Measurements from ENCODE around the gene GPATCH1. TPM values are rescaled to one million over a fixed set of nuclear protein-coding genes. Genes with fewer than 3 reads are reported as not detected.
A peak's percentile ranks its signal among the peaks of the same experiment; 100 is the strongest.
"Not testable (repeated sequence)": the region's sequence is repeated elsewhere in the genome, so short reads cannot be mapped to it uniquely, and the experiment has no call there.

The GPATCH1 gene
- polyA plus RNA-seq, result 10 to 100 TPM in 1 of 4 donors, 1 to 10 TPM in 3; 4.6 to 12.5 (median 9.1) TPM
- long read RNA-seq, donor 1, partial matches to known transcripts, result 0 of 1 reads
- long read RNA-seq, donor 1, other reads (novel, unspliced or antisense), result 0 of 1 reads
- long read RNA-seq, donor 2, result 0 reads
- long read RNA-seq, donor 3, partial matches to known transcripts, result 0 of 1 reads
- long read RNA-seq, donor 3, other reads (novel, unspliced or antisense), result 0 of 1 reads
- long read RNA-seq, donor 4, result 0 reads
- long read RNA-seq, donor 5, result 0 reads
- long read RNA-seq, donor 6, result 0 reads
- long read RNA-seq, donor 7, result 0 reads
- long read RNA-seq, donor 8, result 0 reads
- long read RNA-seq, donor 9, result 0 reads
- long read RNA-seq, donor 10, partial matches to known transcripts, result 0 of 1 reads
- long read RNA-seq, donor 10, other reads (novel, unspliced or antisense), result 0 of 1 reads

GRCh38 chr19:33080761-33081681 lies at the start of gene GPATCH1:
Gene GPATCH1, plus strand, starts transcription at chr19:33081181. Its CDS starts 13 bp downstream, at chr19:33081194.
- H3K4me1 ChIP-seq (ENCODE audit: control insufficient read depth in 3 of 3, insufficient read depth in 2 of 3, low read depth in 1 of 3, low read length in 2 of 3), result peaks cover 0 to 37% (median 6%) of the 10 kb centered on the region in 3 donors
- peak within 1 kb of the TSS; percentile 61 to 100 (median 83) for H3K4me3 ChIP-seq (ENCODE audit: low read depth in 1 of 3, low read length in 3 of 3)
- no peaks in the 10 kb centered on the region for H3K27me3 ChIP-seq (ENCODE audit: control insufficient read depth in 3 of 3, insufficient read depth in 3 of 3, low read length in 3 of 3)
- no peaks in the 10 kb centered on the region for H3K9me3 ChIP-seq (ENCODE audit: control insufficient read depth in 2 of 2, insufficient read depth in 1 of 2, low read depth in 1 of 2, low read length in 1 of 2)
- peaks cover 0 to 6% (median 0%) of the 10 kb centered on the region in 3 donors for H3K36me3 ChIP-seq (ENCODE audit: control insufficient read depth in 3 of 3, insufficient read depth in 2 of 3, low read depth in 1 of 3, low read length in 3 of 3)
- WGBS, 3 donors, result 0 to 1% (median 1%) methylated on average over 59 to 62 of the region's 62 CpGs
- DNase-seq (peak; percentile 84 to 96), FAIRE-seq (no peak)
- H3K27ac ChIP-seq (ENCODE audit: low read depth in 1 of 3, low read length in 2 of 3), result peak within 1 kb of the TSS; percentile 52 to 88 (median 88)

GRCh38 chr19:33032218-33032781 lies 48.7 kb upstream of the GPATCH1 start:
- DNase-seq (peak; percentile 81 to 90), FAIRE-seq (no peak)

DNA sequence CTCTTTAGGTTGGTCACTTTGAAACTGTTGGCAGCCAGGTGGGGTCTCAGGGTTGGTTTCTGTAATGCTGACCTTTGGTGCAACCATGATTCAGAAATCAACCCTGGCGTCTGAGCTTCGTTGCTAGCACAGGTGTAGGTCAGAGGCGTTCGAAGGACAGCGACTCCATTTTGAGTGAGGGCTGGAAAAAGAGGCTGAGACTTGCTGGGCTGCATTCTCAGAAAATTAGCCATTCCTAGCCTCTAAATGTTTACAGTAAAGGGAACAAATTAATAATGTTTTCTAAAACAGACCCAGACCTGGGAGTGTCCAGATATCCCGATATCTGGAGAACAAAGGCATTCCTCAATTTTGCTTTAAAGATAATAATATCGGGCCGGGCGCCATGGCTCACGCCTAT lies 45.5 kb upstream of the GPATCH1 start:
- no peak for FAIRE-seq
- no peak for DNase-seq
- Histone ChIP-seq H3K4me1 (ENCODE audit: control insufficient read depth in 3 of 3, insufficient read depth in 2 of 3, low read depth in 1 of 3, low read length in 2 of 3) (peaks cover 3 to 33% (median 3%) of the 10 kb centered on the region in 3 donors), H3K4me3 (ENCODE audit: low read depth in 1 of 3, low read length in 3 of 3) (no peak overlapping the region), H3K36me3 (ENCODE audit: control insufficient read depth in 3 of 3, insufficient read depth in 2 of 3, low read depth in 1 of 3, low read length in 3 of 3) (peaks cover 0 to 48% (median 0%) of the 10 kb centered on the region in 3 donors), H3K27me3 (ENCODE audit: control insufficient read depth in 3 of 3, insufficient read depth in 3 of 3, low read length in 3 of 3) (no peaks in the 10 kb centered on the region), H3K27ac (ENCODE audit: low read depth in 1 of 3, low read length in 2 of 3) (no peak overlapping the region), H3K9me3 (ENCODE audit: control insufficient read depth in 2 of 2, insufficient read depth in 1 of 2, low read depth in 1 of 2, low read length in 1 of 2) (no peaks in the 10 kb centered on the region)
- 72 to 78% (median 72%) methylated on average over 10 of the region's 10 CpGs for WGBS, 3 donors

More at GRCh38 chr19:33032218-33032781, 48.7 kb upstream of the GPATCH1 start:
- no peaks in the 10 kb centered on the region for H3K27me3 ChIP-seq (ENCODE audit: control insufficient read depth in 3 of 3, insufficient read depth in 3 of 3, low read length in 3 of 3)
- WGBS, 3 donors, result 24 to 58% (median 27%) methylated on average over 8 of the region's 8 CpGs
- peaks cover 0 to 10% of the 10 kb centered on the region in 2 donors for H3K9me3 ChIP-seq (ENCODE audit: control insufficient read depth in 2 of 2, insufficient read depth in 1 of 2, low read depth in 1 of 2, low read length in 1 of 2)
- H3K4me3 ChIP-seq (ENCODE audit: low read depth in 1 of 3, low read length in 3 of 3), result no peak overlapping the region
- H3K36me3 ChIP-seq (ENCODE audit: control insufficient read depth in 3 of 3, insufficient read depth in 2 of 3, low read depth in 1 of 3, low read length in 3 of 3), result peaks cover 0 to 30% (median 0%) of the 10 kb centered on the region in 3 donors
- H3K27ac ChIP-seq (ENCODE audit: low read depth in 1 of 3, low read length in 2 of 3), result peak overlapping the region; percentile 72 to 85 (median 80)
- peaks cover 2 to 15% (median 3%) of the 10 kb centered on the region in 3 donors for H3K4me1 ChIP-seq (ENCODE audit: control insufficient read depth in 3 of 3, insufficient read depth in 2 of 3, low read depth in 1 of 3, low read length in 2 of 3)

GRCh38 chr19:33036370-33037167 lies 44.4 kb upstream of the GPATCH1 start:
- not testable (repeated sequence) for H3K27ac ChIP-seq (ENCODE audit: low read depth in 1 of 3, low read length in 2 of 3); H3K27me3 ChIP-seq (ENCODE audit: control insufficient read depth in 3 of 3, insufficient read depth in 3 of 3, low read length in 3 of 3); H3K4me3 ChIP-seq (ENCODE audit: low read depth in 1 of 3, low read length in 3 of 3); FAIRE-seq; H3K9me3 ChIP-seq (ENCODE audit: control insufficient read depth in 2 of 2, insufficient read depth in 1 of 2, low read depth in 1 of 2, low read length in 1 of 2); DNase-seq
- Histone ChIP-seq H3K4me1 (ENCODE audit: control insufficient read depth in 3 of 3, insufficient read depth in 2 of 3, low read depth in 1 of 3, low read length in 2 of 3) (peaks cover 3 to 42% (median 7%) of the 10 kb centered on the region in 3 donors), H3K36me3 (ENCODE audit: control insufficient read depth in 3 of 3, insufficient read depth in 2 of 3, low read depth in 1 of 3, low read length in 3 of 3) (peaks cover 0 to 40% (median 0%) of the 10 kb centered on the region in 3 donors)
- WGBS, 3 donors, result 93 to 96% (median 96%) methylated on average over 34 to 45 of the region's 45 CpGs

DNA sequence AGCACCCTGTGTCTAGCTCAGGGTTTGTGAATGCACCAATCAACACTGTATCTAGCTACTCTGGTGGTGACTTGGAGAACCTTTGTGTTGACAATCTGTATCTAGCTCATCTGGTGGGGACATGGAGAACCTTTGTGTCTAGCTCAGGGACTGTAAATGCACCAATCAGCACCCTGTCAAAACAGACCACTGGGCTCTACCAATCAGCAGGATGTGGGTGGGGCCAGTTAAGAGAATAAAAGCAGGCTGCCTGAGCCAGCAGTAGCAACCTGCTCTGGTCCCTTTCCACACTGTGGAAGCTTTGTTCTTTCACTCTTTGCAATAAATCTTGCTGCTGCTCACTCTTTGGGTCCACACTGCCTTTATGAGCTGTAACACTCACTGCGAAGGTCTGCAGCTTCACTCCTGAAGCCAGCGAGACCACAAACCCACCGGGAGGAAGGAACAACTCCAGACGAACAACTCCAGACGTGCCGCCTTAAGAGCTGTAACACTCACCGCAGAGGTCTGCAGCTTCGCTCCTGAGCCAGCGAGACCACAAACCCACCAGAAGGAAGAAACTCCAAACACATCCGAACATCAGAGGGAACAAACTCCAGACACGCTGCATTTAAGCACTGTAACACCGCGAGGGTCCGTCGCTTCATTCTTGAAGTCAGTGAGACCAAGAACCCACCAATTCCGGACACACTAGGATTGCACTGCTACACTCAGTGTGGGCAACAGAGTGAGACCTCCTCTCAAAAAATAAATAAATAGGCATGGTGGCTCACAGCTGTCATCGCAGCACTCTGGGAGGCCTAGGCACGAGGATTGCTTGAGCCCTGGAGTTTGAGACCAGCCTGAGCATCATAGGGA lies 43.6 kb upstream of the GPATCH1 start:
- 71 to 90% (median 81%) methylated on average over 16 to 18 of the region's 18 CpGs for WGBS, 3 donors
- H3K27me3 ChIP-seq (ENCODE audit: control insufficient read depth in 3 of 3, insufficient read depth in 3 of 3, low read length in 3 of 3); H3K27ac ChIP-seq (ENCODE audit: low read depth in 1 of 3, low read length in 2 of 3); H3K4me3 ChIP-seq (ENCODE audit: low read depth in 1 of 3, low read length in 3 of 3); FAIRE-seq; H3K9me3 ChIP-seq (ENCODE audit: control insufficient read depth in 2 of 2, insufficient read depth in 1 of 2, low read depth in 1 of 2, low read length in 1 of 2); DNase-seq: not testable (repeated sequence)
- Histone ChIP-seq H3K36me3 (ENCODE audit: control insufficient read depth in 3 of 3, insufficient read depth in 2 of 3, low read depth in 1 of 3, low read length in 3 of 3) (peaks cover 0 to 47% (median 0%) of the 10 kb centered on the region in 3 donors), H3K4me1 (ENCODE audit: control insufficient read depth in 3 of 3, insufficient read depth in 2 of 3, low read depth in 1 of 3, low read length in 2 of 3) (peaks cover 3 to 45% (median 7%) of the 10 kb centered on the region in 3 donors)

DNA sequence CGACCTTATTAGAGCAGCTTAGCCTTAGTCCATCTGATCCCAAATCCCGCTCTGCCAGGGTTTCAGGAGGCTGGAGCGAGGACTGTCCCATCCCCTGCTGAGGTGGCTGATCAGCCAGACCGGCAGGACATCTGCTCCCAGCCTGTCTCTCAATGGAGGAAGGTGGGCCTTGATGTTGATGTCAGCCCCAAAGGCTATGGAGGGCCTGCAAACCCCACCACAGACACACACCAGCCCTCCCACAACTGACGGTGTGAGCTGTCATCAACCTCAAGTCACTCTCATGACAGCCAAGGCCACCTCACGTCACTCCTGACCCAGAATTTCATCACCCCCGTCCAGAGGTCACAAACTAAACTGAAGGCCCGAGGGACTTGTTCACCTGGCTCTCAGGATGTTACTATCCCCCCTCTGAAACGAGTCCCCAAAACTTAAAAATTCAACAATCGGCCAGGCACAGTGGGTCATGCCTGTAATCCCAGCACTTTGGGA lies 41.8 kb upstream of the GPATCH1 start:
- DNase-seq, result peak; percentile 54 to 63
- 48 to 72% (median 58%) methylated on average over 10 of the region's 10 CpGs for WGBS, 3 donors
- peaks cover 3 to 45% (median 11%) of the 10 kb centered on the region in 3 donors for H3K4me1 ChIP-seq (ENCODE audit: control insufficient read depth in 3 of 3, insufficient read depth in 2 of 3, low read depth in 1 of 3, low read length in 2 of 3)
- H3K4me3 ChIP-seq (ENCODE audit: low read depth in 1 of 3, low read length in 3 of 3), result no peak overlapping the region
- H3K36me3 ChIP-seq (ENCODE audit: control insufficient read depth in 3 of 3, insufficient read depth in 2 of 3, low read depth in 1 of 3, low read length in 3 of 3), result peaks cover 0 to 55% (median 0%) of the 10 kb centered on the region in 3 donors
- FAIRE-seq, result no peak
- peak overlapping the region in 2 of 3 donors; percentile 1 to 80 for H3K27ac ChIP-seq (ENCODE audit: low read depth in 1 of 3, low read length in 2 of 3)
- H3K9me3 ChIP-seq (ENCODE audit: control insufficient read depth in 2 of 2, insufficient read depth in 1 of 2, low read depth in 1 of 2, low read length in 1 of 2), result no peaks in the 10 kb centered on the region
- no peaks in the 10 kb centered on the region for H3K27me3 ChIP-seq (ENCODE audit: control insufficient read depth in 3 of 3, insufficient read depth in 3 of 3, low read length in 3 of 3)

DNA sequence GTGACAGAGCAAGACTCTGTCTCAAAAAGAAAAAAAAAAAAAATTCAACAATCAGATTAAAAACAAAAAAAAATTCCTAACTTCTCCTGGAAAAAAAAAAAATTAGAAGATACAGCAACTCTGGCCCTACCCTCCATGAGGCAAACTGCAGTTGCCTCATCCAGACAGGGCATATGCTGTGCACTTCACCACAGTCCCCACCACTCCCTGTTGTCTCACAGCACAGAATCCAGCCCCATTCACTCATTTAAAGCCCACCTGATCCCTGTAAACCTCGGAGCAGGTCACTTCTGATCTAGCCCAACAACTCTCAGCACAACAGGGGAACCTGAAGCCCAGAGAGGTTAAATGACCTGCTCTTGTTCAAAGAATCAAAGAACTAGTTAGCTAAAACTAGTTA lies 41.2 kb upstream of the GPATCH1 start:
- Histone ChIP-seq H3K27me3 (ENCODE audit: control insufficient read depth in 3 of 3, insufficient read depth in 3 of 3, low read length in 3 of 3) (no peaks in the 10 kb centered on the region), H3K36me3 (ENCODE audit: control insufficient read depth in 3 of 3, insufficient read depth in 2 of 3, low read depth in 1 of 3, low read length in 3 of 3) (peaks cover 0 to 58% (median 0%) of the 10 kb centered on the region in 3 donors), H3K27ac (ENCODE audit: low read depth in 1 of 3, low read length in 2 of 3) (peak overlapping the region in 2 of 3 donors; percentile 95 to 100), H3K4me1 (ENCODE audit: control insufficient read depth in 3 of 3, insufficient read depth in 2 of 3, low read depth in 1 of 3, low read length in 2 of 3) (peaks cover 3 to 45% (median 11%) of the 10 kb centered on the region in 3 donors), H3K9me3 (ENCODE audit: control insufficient read depth in 2 of 2, insufficient read depth in 1 of 2, low read depth in 1 of 2, low read length in 1 of 2) (no peaks in the 10 kb centered on the region), H3K4me3 (ENCODE audit: low read depth in 1 of 3, low read length in 3 of 3) (no peak overlapping the region)
- WGBS, 3 donors, result 48 to 75% (median 52%) methylated on average over 1 of the region's 1 CpG
- FAIRE-seq (no peak), DNase-seq (no peak)

Data from small intestine (tissue), 16 donors.